Thyroid gland (tissue), 4 donors: ENCODE data around the gene PPP3CA. TPM values are rescaled to one million over a fixed set of nuclear protein-coding genes. Genes with fewer than 3 reads are reported as not detected.

ENCODE experiments used
- DNase-seq, 2 donors: peaks; one replicate each; pipeline ENCODE4 v3.0.0-alpha.2; 2019
- H3K27ac ChIP-seq, 3 donors: fragments of 200-600 bp; sonication (generic); 1 replicate in 2 of 3; 2 replicates in 1 of 3; pipeline ENCODE4 v1.5.1; 2016 to 2019; ENCODE audit warnings: mild to moderate bottlenecking in 1 of 3, moderate library complexity in 1 of 3
- H3K27me3 ChIP-seq: fragments of 200-600 bp; sonication (generic); one replicate; pipeline ENCODE4 v1.5.1; 2019
- H3K36me3 ChIP-seq, 2 donors: fragments of 200-600 bp; sonication (generic); one replicate each; pipeline ENCODE4 v1.5.1; 2016 to 2019
- H3K4me1 ChIP-seq, 2 donors: fragments of 200-600 bp; sonication (generic); one replicate each; pipeline ENCODE4 v1.5.1; 2017 to 2019
- H3K4me3 ChIP-seq, 3 donors: fragments of 200-600 bp; sonication (generic); replicated peaks in 1 of 3; 1 replicate in 2 of 3; 2 replicates in 1 of 3; pipeline ENCODE4 v1.5.1; 2016; ENCODE audit warnings: mild to moderate bottlenecking in 1 of 3
- H3K9me3 ChIP-seq: fragments of 200-600 bp; sonication (generic); one replicate; pipeline ENCODE4 v1.5.1; 2017
- CTCF ChIP-seq, 6 experiments: fragments of 200-600 bp in 3 of 6; fragments of 450-650 bp in 3 of 6; sonication (generic) in 3 of 6; IDR thresholded peaks; one replicate each; pipeline ENCODE4 v1.5.1; 2016 to 2019; ENCODE audit warnings: antibody characterized with exemption in 6 of 6, mild to moderate bottlenecking in 2 of 6, inconsistent platforms in 1 of 6, moderate library complexity in 1 of 6
- POLR2A ChIP-seq, 2 donors: fragments of 450-650 bp; IDR thresholded peaks; one replicate each; pipeline ENCODE4 v1.6.1; 2017; ENCODE audit warnings: antibody characterized with exemption in 2 of 2, mild to moderate bottlenecking in 2 of 2, moderate library complexity in 1 of 2
- WGBS, 2 donors: methylation state at CpG; one replicate each; pipeline ENCODE4 v1.1.5; 2017; 5-methylcytosine and 5-hydroxymethylcytosine counted together
- intact Hi-C: fragments of 100-400 bp; cut with DNase I; formaldehyde crosslinking; loops from one replicate; pipeline ENCODE4 v1.15.1; 2023
- total RNA-seq, 4 donors: library from RNA; depleted of rRNA; stranded (reverse); fragments of >200 nt; gene quantifications; one replicate each; pipeline ENCODE4 v1.2.3, GENCODE V29; 2016

PPP3CA gene
- total RNA-seq, 4 donors from 2014 or later = 31.6 to 45.8 (median 34.4) TPM

- H3K27ac ChIP-seq = no peak overlapping the region
- 98 to 100% methylated on average over 1 of the region's 1 CpG for WGBS, 2 donors
- H3K4me3 ChIP-seq = no peak overlapping the region
- intact Hi-C loops = no loop called here
- no peaks in the 10 kb centered on the region for H3K9me3 ChIP-seq
- TF ChIP-seq POLR2A (IDR thresholded peaks at IDR 0.05) (no peak), CTCF (IDR thresholded peaks at IDR 0.05) (no peak)
- no peaks in the 10 kb centered on the region for H3K27me3 ChIP-seq
- peaks cover 8 to 9% of the 10 kb centered on the region in 2 donors for H3K4me1 ChIP-seq
- H3K36me3 ChIP-seq = no peaks in the 10 kb centered on the region
- no peak for DNase-seq
Observed at GRCh38 chr4:101322743-101323142, 24.6 kb downstream of the PPP3CA start.

- no peak for DNase-seq
- Histone ChIP-seq H3K4me3 (no peak overlapping the region), H3K27me3 (no peaks in the 10 kb centered on the region), H3K4me1 (peaks cover 8 to 9% of the 10 kb centered on the region in 2 donors), H3K9me3 (no peaks in the 10 kb centered on the region), H3K36me3 (no peaks in the 10 kb centered on the region), H3K27ac (no peak overlapping the region)
- WGBS, 2 donors = 58 to 60% methylated on average over 4 of the region's 4 CpGs
- intact Hi-C loops = no loop called here
- no peak for TF ChIP-seq CTCF (IDR thresholded peaks at IDR 0.05)
Observed at GRCh38 chr4:101321481-101322042, 25.8 kb downstream of the PPP3CA start.

GRCh38 chr4:101315786-101316185, 31.5 kb downstream of the PPP3CA start:
- TF ChIP-seq CTCF (IDR thresholded peaks at IDR 0.05) (no peak), POLR2A (IDR thresholded peaks at IDR 0.05) (no peak)
- intact Hi-C loops = no loop called here

GRCh38 chr4:101315041-101315440, 32.3 kb downstream of the PPP3CA start:
- H3K27me3 ChIP-seq = no peaks in the 10 kb centered on the region
- WGBS, 2 donors = 74 to 79% methylated on average over 2 of the region's 2 CpGs
- DNase-seq = no peak

More at GRCh38 chr4:101315786-101316185, 31.5 kb downstream of the PPP3CA start:
- DNase-seq = no peak
- Histone ChIP-seq H3K27me3 (no peaks in the 10 kb centered on the region), H3K36me3 (no peaks in the 10 kb centered on the region), H3K27ac (no peak overlapping the region), H3K4me1 (no peaks in the 10 kb centered on the region), H3K9me3 (no peaks in the 10 kb centered on the region), H3K4me3 (no peak overlapping the region)
- WGBS, 2 donors = 96 to 97% methylated on average over 3 of the region's 3 CpGs

More at GRCh38 chr4:101315041-101315440, 32.3 kb downstream of the PPP3CA start:
- H3K27ac ChIP-seq = no peak overlapping the region
- no peaks in the 10 kb centered on the region for H3K9me3 ChIP-seq
- no peak overlapping the region for H3K4me3 ChIP-seq
- intact Hi-C loops = no loop called here
- no peaks in the 10 kb centered on the region for H3K36me3 ChIP-seq
- TF ChIP-seq POLR2A (IDR thresholded peaks at IDR 0.05) (no peak), CTCF (IDR thresholded peaks at IDR 0.05) (no peak)
- H3K4me1 ChIP-seq = no peaks in the 10 kb centered on the region
